Glutamatergic neuron (in vitro differentiated cells): ENCODE measurements around the gene KHDRBS2. TPM values are rescaled to one million over a fixed set of nuclear protein-coding genes. Genes with fewer than 3 reads are reported as not detected.

ENCODE experiments used
- DNase-seq: peaks from one replicate; pipeline ENCODE4 v3.0.0; 2022
- H3K27ac Mint-ChIP-seq: one replicate; pipeline ENCODE4 v1.8.0; 2020; ENCODE audit warnings: mild to moderate bottlenecking, mixed read lengths, inconsistent platforms; ENCODE audit not compliant: unreplicated experiment
- H3K27me3 Mint-ChIP-seq: one replicate; pipeline ENCODE4 v1.8.0; 2020; ENCODE audit warnings: mild to moderate bottlenecking, moderate library complexity, mixed read lengths, inconsistent platforms; ENCODE audit not compliant: unreplicated experiment
- H3K36me3 Mint-ChIP-seq: one replicate; pipeline ENCODE4 v1.8.0; 2020; ENCODE audit warnings: mild to moderate bottlenecking, mixed read lengths, inconsistent platforms; ENCODE audit not compliant: unreplicated experiment
- H3K4me1 Mint-ChIP-seq: one replicate; pipeline ENCODE4 v1.8.0; 2020; ENCODE audit warnings: mild to moderate bottlenecking, low read depth, mixed read lengths, inconsistent platforms; ENCODE audit not compliant: unreplicated experiment
- H3K4me3 Mint-ChIP-seq: one replicate; pipeline ENCODE4 v1.8.0; 2020; ENCODE audit warnings: mild to moderate bottlenecking, mixed read lengths, inconsistent platforms; ENCODE audit not compliant: unreplicated experiment
- H3K9me3 Mint-ChIP-seq: one replicate; pipeline ENCODE4 v1.8.0; 2020; ENCODE audit warnings: mild to moderate bottlenecking, moderate library complexity, mixed read lengths, inconsistent platforms; ENCODE audit not compliant: unreplicated experiment
- total RNA-seq: library from RNA; stranded (reverse); fragmentation: NEBNext Ultra II Directional; extraction: Animal tissue kit (Norgen Biotek cat#: 25700); gene quantifications from one replicate; pipeline ENCODE4 v1.2.1, GENCODE V29; 2021; ENCODE audit not compliant: unreplicated experiment
- TF ChIP-seq, protein P1 (sequence below): fragments of 200-600 bp; sonication (generic); IDR thresholded peaks from one replicate; pipeline ENCODE4 v1.5.0; 2021; ENCODE audit not compliant: partially characterized antibody, unreplicated experiment

Gene KHDRBS2
- total RNA-seq, 1 donor from 2014 or later: 19.7 TPM

DNA sequence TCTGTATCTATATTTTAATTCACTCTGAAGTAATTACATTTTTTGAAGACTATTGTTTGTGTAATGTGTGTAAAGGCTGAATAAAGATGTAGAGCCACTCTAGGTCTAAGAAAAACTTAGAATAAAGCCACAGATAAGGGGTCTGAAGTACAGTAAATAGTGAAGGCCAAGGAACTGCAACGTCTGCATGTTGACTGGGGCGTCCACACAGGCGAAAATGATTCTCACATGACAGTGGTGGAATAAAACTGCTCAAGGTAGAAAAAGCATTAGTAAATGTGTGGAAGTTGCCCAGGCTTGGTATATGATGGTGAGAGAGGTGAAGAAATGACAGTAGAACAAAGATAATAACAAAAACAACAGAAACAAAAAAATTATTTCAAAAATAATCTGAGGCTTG lies 196.2 kb downstream of the KHDRBS2 start:
- Mint-ChIP-seq H3K4me3 (no peak overlapping the region), H3K27ac (no peak overlapping the region), H3K9me3 (no peaks in the 10 kb centered on the region), H3K36me3 (no peaks in the 10 kb centered on the region), H3K4me1 (peaks cover 6% of the 10 kb centered on the region), H3K27me3 (peaks cover 2% of the 10 kb centered on the region)
- TF ChIP-seq, protein P1, sequence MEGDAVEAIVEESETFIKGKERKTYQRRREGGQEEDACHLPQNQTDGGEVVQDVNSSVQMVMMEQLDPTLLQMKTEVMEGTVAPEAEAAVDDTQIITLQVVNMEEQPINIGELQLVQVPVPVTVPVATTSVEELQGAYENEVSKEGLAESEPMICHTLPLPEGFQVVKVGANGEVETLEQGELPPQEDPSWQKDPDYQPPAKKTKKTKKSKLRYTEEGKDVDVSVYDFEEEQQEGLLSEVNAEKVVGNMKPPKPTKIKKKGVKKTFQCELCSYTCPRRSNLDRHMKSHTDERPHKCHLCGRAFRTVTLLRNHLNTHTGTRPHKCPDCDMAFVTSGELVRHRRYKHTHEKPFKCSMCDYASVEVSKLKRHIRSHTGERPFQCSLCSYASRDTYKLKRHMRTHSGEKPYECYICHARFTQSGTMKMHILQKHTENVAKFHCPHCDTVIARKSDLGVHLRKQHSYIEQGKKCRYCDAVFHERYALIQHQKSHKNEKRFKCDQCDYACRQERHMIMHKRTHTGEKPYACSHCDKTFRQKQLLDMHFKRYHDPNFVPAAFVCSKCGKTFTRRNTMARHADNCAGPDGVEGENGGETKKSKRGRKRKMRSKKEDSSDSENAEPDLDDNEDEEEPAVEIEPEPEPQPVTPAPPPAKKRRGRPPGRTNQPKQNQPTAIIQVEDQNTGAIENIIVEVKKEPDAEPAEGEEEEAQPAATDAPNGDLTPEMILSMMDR: no peak
- no peak for DNase-seq

DNA sequence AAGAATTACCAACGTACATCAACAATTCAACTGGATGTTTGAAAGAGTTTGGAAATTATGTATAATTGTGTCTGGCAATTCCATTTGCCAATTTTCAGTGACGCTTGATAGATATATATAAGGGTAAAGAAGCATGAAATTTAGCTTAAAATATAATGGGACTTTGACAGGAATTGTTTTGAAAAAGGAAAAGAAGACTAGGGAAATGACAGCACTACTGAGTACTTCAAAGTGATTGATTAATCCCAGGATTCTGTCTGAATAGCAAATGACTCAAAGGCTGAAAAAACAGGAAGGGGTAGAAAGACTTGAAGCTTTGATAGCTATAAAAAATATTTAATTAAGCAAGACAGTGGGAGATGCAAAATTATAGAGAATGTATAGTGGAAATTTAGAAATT lies 200.0 kb downstream of the KHDRBS2 start:
- H3K27ac Mint-ChIP-seq: no peak overlapping the region
- no peak overlapping the region for H3K4me3 Mint-ChIP-seq
- TF ChIP-seq, protein P1: no peak
- no peak for DNase-seq
- H3K27me3 Mint-ChIP-seq: no peaks in the 10 kb centered on the region
- peaks cover 8% of the 10 kb centered on the region for H3K4me1 Mint-ChIP-seq
- H3K9me3 Mint-ChIP-seq: no peaks in the 10 kb centered on the region
- no peaks in the 10 kb centered on the region for H3K36me3 Mint-ChIP-seq

DNA sequence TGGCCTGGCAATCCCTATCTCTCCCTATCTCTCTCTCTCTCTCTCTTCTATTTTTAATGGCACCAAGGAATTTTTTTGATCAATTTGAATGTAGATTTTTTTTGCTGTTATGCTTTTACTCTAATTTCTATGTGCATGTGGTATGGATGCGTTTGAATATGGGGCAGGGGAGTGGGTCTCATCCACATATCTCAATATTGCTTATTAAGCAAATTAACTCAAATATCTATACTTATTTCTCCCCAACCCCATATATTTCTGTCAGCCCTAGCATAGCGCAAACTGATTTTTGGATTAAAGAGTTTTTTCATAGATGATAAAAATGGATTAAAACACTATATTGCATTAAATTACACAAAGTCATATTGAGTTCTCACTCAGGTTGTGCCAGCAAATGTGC lies 210.2 kb downstream of the KHDRBS2 start:
- Mint-ChIP-seq H3K27ac (no peak overlapping the region), H3K4me3 (no peak overlapping the region), H3K4me1 (peaks cover 5% of the 10 kb centered on the region), H3K36me3 (no peaks in the 10 kb centered on the region), H3K9me3 (no peaks in the 10 kb centered on the region), H3K27me3 (no peaks in the 10 kb centered on the region)
- TF ChIP-seq, protein P1: no peak
- no peak for DNase-seq

DNA sequence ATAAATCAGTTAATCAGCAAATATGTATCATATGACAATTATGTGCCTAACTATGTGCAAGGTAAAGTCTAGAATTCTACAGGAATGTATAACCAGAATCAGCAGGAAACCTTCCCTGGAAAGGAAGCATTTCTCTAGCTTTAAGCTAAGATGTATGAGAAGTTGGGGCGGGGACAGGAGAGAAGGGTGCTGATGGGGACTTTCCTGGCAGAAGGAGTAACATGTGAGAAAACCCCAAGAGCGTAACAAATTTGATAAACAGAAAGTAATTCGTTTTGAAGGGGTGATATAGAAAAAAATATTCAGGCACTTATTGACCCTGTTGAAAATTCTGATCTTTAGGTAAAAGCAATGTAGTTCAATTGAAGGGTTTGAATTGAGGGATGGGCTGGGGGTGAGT lies 226.1 kb downstream of the KHDRBS2 start:
- Mint-ChIP-seq H3K9me3 (no peaks in the 10 kb centered on the region), H3K4me3 (no peak overlapping the region), H3K36me3 (no peaks in the 10 kb centered on the region), H3K27ac (no peak overlapping the region), H3K27me3 (no peaks in the 10 kb centered on the region), H3K4me1 (no peaks in the 10 kb centered on the region)
- no peak for DNase-seq
- TF ChIP-seq, protein P1: no peak

DNA sequence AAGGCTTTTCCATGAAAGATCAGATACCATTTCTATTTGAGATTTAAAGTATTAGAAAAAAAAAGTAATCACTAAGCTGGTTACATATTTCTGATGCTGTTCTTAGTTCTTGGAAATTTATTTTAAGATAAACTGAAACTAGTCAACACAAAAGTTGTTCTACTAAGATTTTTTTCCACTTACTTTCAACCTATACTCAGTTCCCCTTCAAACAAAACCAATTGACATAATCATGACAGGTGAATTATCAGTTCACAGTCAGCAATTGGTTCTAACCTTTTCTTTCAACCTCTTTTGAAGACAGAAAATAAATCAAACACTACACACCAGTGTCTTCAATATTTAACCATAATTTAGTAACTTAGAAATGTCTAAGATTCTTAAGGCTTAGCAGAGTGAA lies 228.7 kb downstream of the KHDRBS2 start:
- TF ChIP-seq, protein P1: no peak
- Mint-ChIP-seq H3K36me3 (no peaks in the 10 kb centered on the region), H3K27me3 (no peaks in the 10 kb centered on the region), H3K27ac (no peak overlapping the region), H3K4me3 (no peak overlapping the region), H3K4me1 (no peaks in the 10 kb centered on the region), H3K9me3 (no peaks in the 10 kb centered on the region)
- no peak for DNase-seq
